ENCODE data around the gene SEC14L2.

SEC14L2 gene

DNA sequence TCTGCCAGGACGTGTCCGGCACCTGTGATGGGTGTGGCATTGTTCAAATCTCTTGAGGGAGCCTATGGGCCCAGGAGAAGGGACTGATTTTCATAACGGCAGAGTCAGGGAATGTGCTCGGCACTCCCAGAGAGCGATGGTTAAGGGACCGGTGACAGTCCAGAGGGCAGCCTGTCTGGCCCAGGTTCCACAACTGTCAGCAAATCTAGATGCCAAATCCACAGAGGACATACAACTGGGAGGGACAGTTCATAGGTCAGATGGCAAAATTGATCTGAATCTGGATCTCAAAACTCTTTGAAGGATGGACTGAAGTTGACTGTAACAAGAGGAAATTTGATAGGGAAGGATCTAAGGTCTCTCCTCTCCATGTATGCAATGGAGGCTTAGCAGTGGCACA lies 7.5 kb downstream of the SEC14L2 start:
- DNase-seq (ENCODE audit: low read depth), result no peak

DNA sequence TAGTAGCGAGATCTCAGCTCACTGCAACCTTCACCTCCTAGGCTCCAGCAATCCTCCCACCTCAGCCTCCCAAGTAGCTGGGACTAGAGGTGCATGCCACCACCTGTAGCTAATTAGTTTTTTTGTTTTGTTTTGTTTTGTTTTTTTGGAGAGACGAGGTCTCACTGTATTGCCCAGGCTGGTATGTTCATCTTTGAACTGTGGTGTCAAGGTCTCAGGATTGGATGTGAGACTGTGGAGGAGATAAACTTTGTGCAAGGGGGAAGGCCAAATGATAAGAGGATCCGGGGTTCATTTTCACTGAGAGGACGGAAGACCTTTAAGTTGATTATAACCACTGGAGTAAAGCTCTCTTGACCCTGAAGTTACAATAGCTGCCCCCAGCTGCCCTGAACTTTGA lies 8.9 kb downstream of the SEC14L2 start:
- DNase-seq (ENCODE audit: low read depth), result no peak

DNA sequence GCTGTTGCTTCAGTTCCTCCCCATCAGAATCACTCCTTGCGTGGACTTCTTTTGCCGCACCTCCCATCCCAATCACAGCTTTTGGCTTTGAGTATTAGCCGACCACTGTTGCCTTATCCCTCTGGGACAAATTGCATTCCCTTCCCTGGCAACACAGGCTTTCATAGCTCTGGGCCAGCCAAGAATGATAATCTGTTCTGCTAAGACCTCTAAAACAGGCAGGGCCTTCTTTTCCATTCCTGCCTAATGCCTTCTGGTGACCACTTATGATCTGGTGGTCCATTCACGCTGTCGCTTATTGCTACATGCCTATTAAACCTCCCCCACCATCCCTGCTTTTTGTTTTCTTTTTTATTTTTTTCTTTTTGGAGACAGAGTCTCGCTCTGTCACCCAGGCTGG lies 9.6 kb downstream of the SEC14L2 start:
- DNase-seq (ENCODE audit: low read depth), result no peak

DNA sequence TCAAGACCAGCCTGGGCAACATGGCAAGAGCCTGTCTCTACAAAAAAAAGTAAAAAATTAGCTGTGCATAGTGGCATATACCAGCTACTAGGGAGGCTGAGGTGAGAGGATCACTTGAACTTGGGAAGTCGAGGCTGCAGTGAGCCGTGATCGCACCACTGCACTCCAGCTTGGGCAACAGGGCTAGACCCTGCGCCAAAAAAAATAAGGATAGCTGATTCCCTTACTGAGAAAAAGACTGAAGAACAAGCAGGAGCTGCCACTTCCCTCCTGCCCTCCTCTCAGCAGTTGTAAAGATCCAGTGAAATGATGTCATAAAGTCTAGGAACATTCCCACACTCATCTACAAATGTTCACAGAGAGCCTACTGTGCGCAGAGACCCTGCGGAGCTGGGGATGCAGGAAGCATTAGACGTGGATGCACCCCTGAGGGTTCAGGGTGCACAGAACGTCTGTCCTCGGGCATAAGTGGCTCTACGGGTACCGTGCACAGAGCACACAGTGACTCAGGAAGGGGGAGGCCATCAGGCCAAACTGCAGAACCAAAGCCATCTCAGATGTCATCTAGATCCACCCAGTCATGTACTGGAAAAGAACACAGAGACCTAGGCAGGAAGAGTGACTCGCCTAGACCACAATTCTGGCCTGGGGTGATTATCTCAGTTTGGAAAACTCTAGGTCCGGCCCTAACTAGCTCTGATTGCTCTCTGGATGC lies 11.7 kb downstream of the SEC14L2 start:
- DNase-seq (ENCODE audit: low read depth), result no peak

- DNase-seq (ENCODE audit: low read depth), result no peak
Measured at GRCh38 chr22:30411780-30412179, 15.0 kb downstream of the SEC14L2 start.

DNA sequence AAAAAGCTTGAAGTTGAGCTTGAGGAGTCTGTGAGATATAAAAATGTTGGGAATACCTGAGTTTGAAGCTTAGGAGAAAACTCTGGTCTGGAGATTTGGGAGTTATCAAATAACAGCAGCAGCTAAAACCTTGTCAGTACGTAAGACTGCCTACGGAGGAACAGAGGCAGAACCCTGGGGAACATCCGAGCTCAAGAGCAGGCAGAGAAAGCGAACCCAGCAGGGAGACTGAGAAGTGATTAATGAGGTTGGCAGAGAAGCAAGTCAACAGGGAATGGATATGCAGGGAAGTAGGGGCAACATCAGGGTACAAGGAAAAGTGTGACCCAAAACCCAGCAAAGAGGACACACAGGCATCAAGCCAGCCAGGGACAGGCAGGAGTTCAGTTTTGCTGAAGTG lies 16.2 kb downstream of the SEC14L2 start:
- DNase-seq (ENCODE audit: low read depth), result no peak

- DNase-seq (ENCODE audit: low read depth), result no peak
Measured at GRCh38 chr22:30413745-30414524, 17.1 kb downstream of the SEC14L2 start.

- no peak for DNase-seq (ENCODE audit: low read depth)
Measured at GRCh38 chr22:30414525-30415047, 17.8 kb downstream of the SEC14L2 start.

DNA sequence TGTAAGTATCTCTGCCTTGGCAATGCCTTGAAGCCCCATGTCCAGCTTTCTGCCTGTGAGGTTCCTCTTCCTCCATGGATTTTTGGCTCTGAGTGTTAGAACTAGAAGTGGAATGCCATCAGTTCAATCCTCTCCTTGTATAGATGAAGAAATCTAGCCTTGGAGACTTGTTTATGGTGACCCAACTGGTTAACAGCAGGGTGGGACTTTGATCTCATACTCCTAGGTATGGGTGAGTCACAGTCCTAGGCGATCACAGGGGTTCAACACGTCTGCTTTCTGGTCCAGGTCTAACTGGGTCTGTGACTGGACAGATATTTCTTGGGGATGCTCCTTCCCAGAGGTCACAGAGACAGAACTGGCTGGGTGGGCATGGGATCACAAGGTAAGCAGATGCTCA lies 19.6 kb downstream of the SEC14L2 start:
- DNase-seq (ENCODE audit: low read depth), result no peak

GRCh38 chr22:30416837-30417236 lies 20.0 kb downstream of the SEC14L2 start:
- no peak for DNase-seq (ENCODE audit: low read depth)

DNA sequence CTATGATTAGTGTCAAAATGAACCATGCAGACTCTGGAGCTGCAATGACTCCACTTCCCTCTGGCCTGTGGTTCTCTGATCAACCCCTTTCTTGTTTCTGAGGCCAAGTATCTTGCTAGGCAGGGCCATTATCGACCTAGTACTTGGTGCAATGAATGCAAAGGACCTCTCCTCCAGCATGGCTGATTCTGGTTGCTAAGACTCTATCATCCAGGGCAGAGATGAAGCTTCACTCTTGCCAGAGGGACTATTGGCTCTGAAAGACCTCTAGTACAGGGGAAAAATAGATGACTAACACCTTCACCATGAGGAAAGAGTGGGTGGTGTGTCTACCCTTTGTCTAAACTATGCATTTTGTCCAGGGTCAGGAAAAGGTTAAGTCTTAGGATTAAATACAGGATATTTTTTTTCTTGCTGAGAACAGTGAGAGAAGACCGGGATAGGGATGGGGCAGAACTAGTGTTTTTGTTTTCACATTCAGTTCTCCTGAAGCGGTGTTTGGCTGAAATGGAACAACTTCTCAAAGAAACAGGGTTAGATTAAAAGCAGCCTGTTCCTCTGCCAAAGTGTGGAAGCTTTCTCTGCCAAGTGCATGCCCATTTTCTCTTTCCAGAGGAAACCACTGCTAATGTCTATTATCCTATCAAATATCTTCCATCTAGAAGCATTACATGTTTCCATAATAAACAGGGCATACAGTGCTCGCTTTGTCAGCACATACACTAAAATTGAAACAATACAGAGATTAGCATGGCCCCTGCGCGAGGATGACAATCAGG lies 23.7 kb downstream of the SEC14L2 start:
- DNase-seq (ENCODE audit: low read depth), result no peak

DNA sequence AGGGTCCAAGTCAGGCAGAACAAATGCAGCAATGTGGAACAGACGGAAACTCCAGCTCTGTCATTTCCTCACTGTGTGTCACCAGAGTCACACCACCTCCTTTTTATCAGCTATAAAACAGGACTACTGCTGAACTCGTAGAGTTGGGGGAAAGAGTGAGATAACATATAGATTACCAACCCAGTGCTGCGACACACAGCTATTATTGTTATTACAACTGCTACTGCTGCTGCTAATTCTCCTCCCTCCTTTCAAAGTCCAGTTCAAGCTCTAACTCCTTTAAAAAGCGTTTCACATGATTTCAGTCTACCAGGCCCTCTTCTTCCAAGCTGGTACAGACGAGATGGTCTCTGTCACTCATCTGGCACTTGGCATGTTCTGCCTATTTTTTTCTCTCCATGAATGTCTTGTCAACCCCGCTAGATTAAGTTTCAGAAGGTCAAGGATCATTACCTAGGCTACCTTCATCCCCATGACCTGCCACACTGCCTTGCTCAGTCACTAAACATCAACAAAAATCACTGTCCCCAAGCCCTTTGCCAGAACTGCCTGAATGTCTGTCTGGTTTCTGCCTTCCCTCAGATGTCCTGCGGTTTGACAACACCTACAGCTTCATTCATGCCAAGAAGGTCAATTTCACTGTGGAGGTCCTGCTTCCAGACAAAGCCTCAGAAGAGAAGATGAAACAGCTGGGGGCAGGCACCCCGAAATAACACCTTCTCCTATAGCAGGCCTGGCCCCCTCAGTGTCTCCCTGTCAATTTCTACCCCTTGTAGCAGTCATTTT lies 25.1 kb downstream of the SEC14L2 start:
- no peak for DNase-seq (ENCODE audit: low read depth)

DNA sequence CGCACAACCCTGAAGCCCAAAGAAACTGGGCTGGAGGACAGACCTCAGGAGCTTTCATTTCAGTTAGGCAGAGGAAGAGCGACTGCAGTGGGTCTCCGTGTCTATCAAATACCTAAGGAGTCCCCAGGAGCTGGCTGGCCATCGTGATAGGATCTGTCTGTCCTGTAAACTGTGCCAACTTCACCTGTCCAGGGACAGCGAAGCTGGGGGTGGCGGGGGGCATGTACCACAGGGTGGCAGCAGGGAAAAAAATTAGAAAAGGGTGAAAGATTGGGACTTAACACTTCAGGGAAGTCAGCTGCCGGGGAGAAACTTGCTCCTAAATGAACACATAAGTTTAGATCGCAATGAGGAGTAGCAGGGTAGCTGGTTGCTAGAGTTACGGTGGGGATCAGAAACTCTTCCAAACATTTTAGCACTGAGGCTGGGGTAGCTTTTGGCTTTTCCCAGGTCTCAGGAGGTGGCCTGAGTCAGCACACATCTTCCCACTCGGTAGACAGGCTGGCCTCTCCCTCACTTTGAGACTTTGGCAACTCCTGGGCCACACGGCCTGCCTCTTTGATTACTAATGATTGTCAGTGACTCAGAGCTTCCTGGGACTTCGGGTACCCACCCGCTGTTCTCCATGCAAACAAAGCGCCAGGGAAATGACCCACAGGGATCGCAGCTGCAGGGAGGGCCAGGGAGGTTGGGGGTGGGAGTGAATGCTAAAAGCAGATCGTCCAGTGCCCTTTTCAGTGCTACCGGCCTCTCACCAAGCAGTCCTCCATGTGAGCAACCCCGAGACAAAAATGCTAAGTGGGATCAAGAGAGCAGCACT lies 25.9 kb downstream of the SEC14L2 start:
- no peak for DNase-seq (ENCODE audit: low read depth)

DNA sequence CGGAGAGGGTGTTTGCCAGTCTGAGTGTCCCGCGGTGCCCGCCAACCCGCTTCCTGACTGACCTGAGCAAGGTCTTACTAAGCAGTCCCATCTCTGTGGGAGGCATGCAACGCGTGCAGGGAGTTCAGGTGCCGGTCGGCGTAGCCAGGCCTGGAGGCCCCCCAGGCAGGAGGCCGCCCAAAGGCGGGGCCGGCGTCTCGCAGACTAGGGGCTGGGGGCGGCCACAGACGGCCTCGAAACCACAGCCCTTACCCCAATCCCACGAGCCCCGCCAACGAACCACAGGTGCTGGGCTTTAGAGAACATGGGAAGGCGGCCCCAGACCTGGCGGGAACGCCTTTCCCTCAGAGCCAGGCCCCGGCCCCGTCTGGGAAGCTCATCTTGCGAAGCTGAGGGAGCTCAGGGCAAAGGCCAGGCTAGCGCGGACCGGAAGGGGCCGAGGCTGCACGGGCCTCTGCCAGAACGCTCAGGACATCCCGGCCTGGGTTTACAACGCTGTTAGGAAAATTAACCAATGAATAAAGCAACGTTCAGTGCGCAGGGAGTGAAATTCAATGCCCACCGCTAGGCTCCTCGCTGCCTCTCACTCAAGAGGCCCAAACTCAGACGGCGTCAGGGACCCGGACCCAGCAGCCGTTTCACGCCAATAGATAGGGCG lies 26.6 kb downstream of the SEC14L2 start:
- no peak for DNase-seq (ENCODE audit: low read depth)

- DNase-seq (ENCODE audit: low read depth), result peak; percentile 97
Measured at GRCh38 chr22:30423959-30424533, 27.2 kb downstream of the SEC14L2 start.

- DNase-seq (ENCODE audit: low read depth), result no peak
Measured at GRCh38 chr22:30424534-30425326, 27.9 kb downstream of the SEC14L2 start.

DNA sequence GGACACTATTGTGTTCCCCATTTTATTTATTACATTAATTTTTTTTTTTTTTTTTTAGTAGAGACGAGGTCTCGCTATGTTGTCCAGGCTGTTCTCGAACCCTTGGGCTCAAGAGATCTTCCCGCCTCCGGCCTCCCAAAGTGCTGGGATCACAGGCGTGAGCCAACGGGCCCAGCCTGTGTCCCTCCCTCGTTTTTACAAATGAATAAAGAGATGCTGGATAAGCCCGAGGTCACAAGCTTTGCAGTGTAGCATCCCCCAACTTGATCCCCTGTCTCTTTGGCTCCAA lies 28.5 kb downstream of the SEC14L2 start:
- no peak for DNase-seq (ENCODE audit: low read depth)

DNA sequence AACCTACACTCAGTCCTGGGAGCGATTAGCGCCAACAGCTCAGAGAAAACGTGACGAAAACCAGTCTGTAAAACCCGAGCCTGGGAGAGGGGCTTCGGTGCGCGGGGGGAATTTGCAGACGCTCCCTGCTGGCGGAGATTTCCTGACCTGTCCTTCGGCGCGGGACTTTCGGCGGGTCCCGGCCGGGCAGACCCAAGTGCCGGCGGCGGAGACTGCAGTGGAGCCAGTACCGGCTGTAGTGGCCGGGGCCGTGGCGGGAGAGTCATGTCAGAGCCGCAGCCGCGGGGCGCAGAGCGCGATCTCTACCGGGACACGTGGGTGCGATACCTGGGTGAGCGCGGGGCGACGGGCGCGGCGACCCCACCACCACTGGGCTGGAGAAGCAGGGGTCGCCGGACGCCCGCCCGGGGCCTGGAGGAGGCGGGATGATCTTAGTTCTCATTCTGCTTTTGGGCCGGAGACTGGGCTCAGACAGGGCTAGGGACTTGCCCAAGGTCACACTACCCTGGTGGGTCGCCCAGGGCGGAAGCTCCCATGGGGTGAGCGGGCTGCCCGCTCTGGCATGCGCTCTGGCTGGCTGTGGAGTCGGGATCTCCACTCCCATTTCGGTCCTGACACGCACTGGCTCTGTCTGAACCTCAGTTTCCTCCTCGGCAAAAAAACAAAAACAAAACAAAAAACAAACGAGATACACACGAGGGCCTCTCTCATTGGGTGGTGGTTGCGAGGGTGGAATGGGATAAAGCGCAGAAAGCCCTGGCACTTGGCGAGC lies 29.0 kb downstream of the SEC14L2 start, which contains the start of gene MTFP1:
TSS of gene MTFP1 (plus strand) at position 153 of the 772 bp plus-strand sequence. CDS start at position 265, 112 bp downstream.
- no peak for DNase-seq (ENCODE audit: low read depth)
